Measurements from ENCODE around the gene UBTF. TPM values are rescaled to one million over a fixed set of nuclear protein-coding genes. Genes with fewer than 3 reads are reported as not detected.

The UBTF gene
- total and polyA plus RNA-seq, 5 donors from 2014 or later, result 22.3 to 104 (median 27.4) TPM

DNA sequence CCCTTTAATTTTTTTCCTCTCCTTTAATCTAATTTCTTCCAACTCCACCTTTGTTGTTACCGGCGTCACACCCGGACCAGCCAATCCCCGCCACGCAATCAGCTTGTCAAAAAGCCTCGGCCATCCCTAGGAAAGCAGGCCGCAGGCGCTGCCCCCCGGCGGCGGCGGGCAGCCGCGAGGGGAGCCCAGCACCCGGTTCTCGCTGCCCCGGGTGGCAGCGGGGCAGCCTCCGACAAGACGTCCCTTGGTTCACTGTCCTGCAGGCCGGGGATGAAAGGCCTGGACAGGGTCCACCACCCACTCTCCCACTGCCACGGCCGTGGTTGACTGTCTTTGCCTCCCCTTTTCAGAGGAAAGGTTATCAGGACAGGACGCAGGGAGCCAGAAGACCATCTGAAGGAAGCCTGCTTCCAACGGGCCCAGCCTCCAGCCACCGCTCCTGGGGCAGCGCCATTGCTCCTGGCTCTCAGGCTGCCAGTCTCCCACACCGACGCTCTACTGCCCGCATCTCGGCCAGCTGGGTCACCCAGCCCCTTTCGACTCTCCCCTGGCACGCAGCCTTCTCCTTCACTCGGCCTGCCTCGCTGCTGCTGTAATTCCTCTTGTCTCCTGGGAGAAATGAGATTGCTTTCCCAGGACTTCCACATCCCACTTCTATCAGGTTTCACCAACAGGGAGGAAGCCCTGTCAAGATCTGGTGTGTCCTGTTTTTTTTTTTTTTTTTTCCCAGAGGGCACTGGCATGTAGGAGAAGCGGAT lies 2.8 kb upstream of the UBTF start:
- ATAC-seq (ENCODE audit: low read depth in 2 of 2), result no peak
- H3K9me3 ChIP-seq (ENCODE audit: control insufficient read depth in 2 of 2, low read length in 2 of 2), result no peaks in the 10 kb centered on the region
- no peaks in the 10 kb centered on the region for H3K27me3 ChIP-seq (ENCODE audit: control insufficient read depth, insufficient read depth, low read length)
- peak overlapping the region; percentile 75 for H3K4me3 ChIP-seq (ENCODE audit: low read depth, low read length)
- H3K4me1 Mint-ChIP-seq, result peaks cover 4 to 24% (median 8%) of the 10 kb centered on the region in 4 donors
- H3K36me3 Mint-ChIP-seq, result no peaks in the 10 kb centered on the region
- H3K4me3 Mint-ChIP-seq, result peak overlapping the region; percentile 94 to 99 (median 98)
- peak overlapping the region; percentile 84 for H3K27ac ChIP-seq (ENCODE audit: insufficient read depth, low read length, poor library complexity, severe bottlenecking)
- peaks cover 19% of the 10 kb centered on the region for H3K4me1 ChIP-seq (ENCODE audit: control insufficient read depth, insufficient read depth, low read length, poor library complexity, severe bottlenecking)
- H3K9me3 Mint-ChIP-seq, result no peaks in the 10 kb centered on the region
- H3K27me3 Mint-ChIP-seq, result peaks cover 5% of the 10 kb centered on the region
- no peaks in the 10 kb centered on the region for H3K36me3 ChIP-seq (ENCODE audit: control insufficient read depth, insufficient read depth, low read length)
- peak overlapping the region; percentile 88 to 99 (median 92) for H3K27ac Mint-ChIP-seq
- peak; percentile 26 to 56 (median 32) for DNase-seq

DNA sequence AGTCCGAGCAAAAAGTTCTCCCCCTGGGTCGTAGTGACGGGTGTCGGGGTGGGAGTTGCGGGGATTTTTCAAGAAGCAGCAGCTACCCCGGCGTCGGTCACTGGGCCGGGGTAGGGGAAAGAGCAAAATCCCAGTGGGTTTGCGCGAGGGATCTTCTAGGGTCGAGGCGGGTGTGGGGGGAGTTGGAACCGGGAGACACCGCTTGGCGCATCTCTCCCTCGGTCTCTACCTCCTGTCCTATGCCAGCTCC lies 2.3 kb upstream of the UBTF start:
- Mint-ChIP-seq H3K4me1 (peaks cover 6 to 29% (median 11%) of the 10 kb centered on the region in 4 donors), H3K27me3 (peaks cover 5% of the 10 kb centered on the region), H3K27ac (peak overlapping the region; percentile 88 to 99 (median 92)), H3K9me3 (no peaks in the 10 kb centered on the region), H3K4me3 (peak overlapping the region; percentile 94 to 99 (median 98)), H3K36me3 (peaks cover 3% of the 10 kb centered on the region)
- Histone ChIP-seq H3K36me3 (ENCODE audit: control insufficient read depth, insufficient read depth, low read length) (no peaks in the 10 kb centered on the region), H3K4me3 (ENCODE audit: low read depth, low read length) (peak overlapping the region; percentile 75), H3K27me3 (ENCODE audit: control insufficient read depth, insufficient read depth, low read length) (no peaks in the 10 kb centered on the region), H3K9me3 (ENCODE audit: control insufficient read depth in 2 of 2, low read length in 2 of 2) (no peaks in the 10 kb centered on the region), H3K4me1 (ENCODE audit: control insufficient read depth, insufficient read depth, low read length, poor library complexity, severe bottlenecking) (peaks cover 24% of the 10 kb centered on the region), H3K27ac (ENCODE audit: insufficient read depth, low read length, poor library complexity, severe bottlenecking) (peak overlapping the region; percentile 84)
- DNase-seq (no peak), ATAC-seq (ENCODE audit: low read depth in 2 of 2) (no peak)

DNA sequence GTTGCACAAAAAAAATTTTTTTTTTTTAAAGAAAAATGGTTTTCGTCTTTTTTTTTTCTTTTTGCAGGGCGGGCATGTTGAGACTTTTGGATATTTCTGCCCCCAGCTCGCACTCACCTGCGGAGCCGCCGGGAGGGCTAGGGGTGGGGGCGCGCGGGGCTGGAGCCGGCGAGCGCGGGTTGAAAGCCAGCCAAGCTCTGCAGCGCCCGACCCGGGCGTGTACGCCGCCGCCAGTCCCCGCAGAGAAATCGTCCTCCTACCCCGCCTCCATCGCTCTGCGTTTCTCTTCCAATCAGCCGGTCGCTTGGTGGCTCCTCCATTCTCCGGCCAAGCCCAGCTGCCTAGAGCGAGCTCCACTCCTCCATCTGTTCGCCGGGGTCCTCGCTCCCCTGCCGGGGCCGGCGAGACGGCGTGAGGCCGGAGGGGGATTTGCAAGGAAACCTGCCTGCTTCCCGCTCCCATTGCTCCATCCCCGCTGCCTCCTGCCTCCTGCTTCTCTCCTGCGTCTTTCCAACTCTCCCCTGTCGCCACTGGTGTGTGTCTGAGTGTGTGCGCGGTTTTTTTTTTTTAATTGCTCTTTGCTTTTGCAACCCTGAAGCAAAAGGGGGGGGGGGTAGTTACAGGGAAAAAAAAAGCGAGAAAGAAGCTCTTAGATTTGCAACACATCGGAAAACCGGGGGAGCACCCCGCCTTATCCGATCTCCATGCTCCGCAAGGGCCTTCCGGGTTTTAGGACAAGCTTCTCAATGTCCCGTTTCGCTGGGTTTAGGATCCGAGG lies 1.8 kb upstream of the UBTF start:
- Mint-ChIP-seq H3K27me3 (peaks cover 5% of the 10 kb centered on the region), H3K4me3 (peak overlapping the region; percentile 94 to 99 (median 98)), H3K4me1 (peaks cover 6 to 34% (median 16%) of the 10 kb centered on the region in 4 donors), H3K9me3 (no peaks in the 10 kb centered on the region), H3K27ac (peak overlapping the region; percentile 88 to 99 (median 92)), H3K36me3 (peaks cover 5% of the 10 kb centered on the region)
- ATAC-seq (ENCODE audit: low read depth in 2 of 2) (peak; percentile 2 to 8), DNase-seq (peak; percentile 52 to 76 (median 65))
- Histone ChIP-seq H3K4me3 (ENCODE audit: low read depth, low read length) (peak overlapping the region; percentile 75), H3K4me1 (ENCODE audit: control insufficient read depth, insufficient read depth, low read length, poor library complexity, severe bottlenecking) (peaks cover 29% of the 10 kb centered on the region), H3K27me3 (ENCODE audit: control insufficient read depth, insufficient read depth, low read length) (no peaks in the 10 kb centered on the region), H3K36me3 (ENCODE audit: control insufficient read depth, insufficient read depth, low read length) (peaks cover 3% of the 10 kb centered on the region), H3K9me3 (ENCODE audit: control insufficient read depth in 2 of 2, low read length in 2 of 2) (no peaks in the 10 kb centered on the region), H3K27ac (ENCODE audit: insufficient read depth, low read length, poor library complexity, severe bottlenecking) (peak overlapping the region; percentile 84)

DNA sequence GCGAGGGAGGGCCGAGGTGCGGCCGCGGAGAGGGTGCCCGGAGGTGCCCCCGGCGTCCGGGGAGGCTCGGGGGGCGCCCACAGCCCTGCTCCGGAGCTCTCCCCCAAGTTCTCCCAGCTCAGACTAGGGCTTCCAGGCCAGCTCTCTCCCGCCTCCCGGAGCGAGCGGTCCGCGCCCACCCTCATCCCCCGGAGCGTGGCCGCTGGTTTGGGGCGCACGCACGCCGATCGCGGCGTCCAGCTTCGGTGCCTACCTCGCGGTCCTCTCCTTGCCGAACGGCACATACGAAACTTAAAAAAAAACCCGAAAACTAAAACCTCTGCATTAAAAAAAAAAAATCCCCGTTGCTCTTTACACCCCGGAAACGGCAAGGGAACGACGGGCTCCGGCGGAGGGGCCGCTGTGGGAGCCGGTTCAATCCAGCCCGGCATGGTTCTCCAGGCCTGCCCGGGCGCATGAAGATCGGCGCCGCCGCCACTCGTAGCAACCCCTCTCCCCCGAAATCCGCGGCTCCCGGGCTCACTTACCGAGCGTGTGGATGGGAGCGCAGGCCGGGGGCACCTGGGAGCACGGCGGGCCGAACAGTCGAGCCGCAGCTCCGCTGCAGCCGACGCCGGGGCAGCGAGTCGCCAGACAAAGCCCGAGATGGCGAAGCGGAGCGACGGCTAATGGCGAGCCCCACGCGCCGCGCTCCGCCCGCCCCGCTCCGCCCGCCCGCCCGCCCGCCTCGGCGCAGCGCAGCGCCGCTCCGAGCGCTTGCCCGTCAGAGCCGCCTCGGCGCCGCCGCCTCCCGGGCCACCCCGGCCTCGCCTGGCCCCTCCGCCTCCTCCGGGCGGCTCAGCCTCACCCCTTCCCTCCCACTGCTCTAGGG lies 973 bp upstream of the UBTF start:
- Mint-ChIP-seq H3K4me1 (peaks cover 6 to 42% (median 23%) of the 10 kb centered on the region in 4 donors), H3K9me3 (no peaks in the 10 kb centered on the region), H3K4me3 (peak overlapping the region; percentile 95 to 99 (median 98)), H3K27me3 (peaks cover 5% of the 10 kb centered on the region), H3K27ac (peak overlapping the region; percentile 92 to 100 (median 94)), H3K36me3 (peaks cover 9% of the 10 kb centered on the region)
- Histone ChIP-seq H3K4me3 (ENCODE audit: low read depth, low read length) (peak overlapping the region; percentile 48), H3K27me3 (ENCODE audit: control insufficient read depth, insufficient read depth, low read length) (no peaks in the 10 kb centered on the region), H3K27ac (ENCODE audit: insufficient read depth, low read length, poor library complexity, severe bottlenecking) (peak overlapping the region; percentile 84), H3K4me1 (ENCODE audit: control insufficient read depth, insufficient read depth, low read length, poor library complexity, severe bottlenecking) (peaks cover 37% of the 10 kb centered on the region), H3K36me3 (ENCODE audit: control insufficient read depth, insufficient read depth, low read length) (peaks cover 11% of the 10 kb centered on the region), H3K9me3 (ENCODE audit: control insufficient read depth in 2 of 2, low read length in 2 of 2) (no peaks in the 10 kb centered on the region)
- DNase-seq (peak; percentile 47 to 72 (median 72)), ATAC-seq (ENCODE audit: low read depth in 2 of 2) (peak; percentile 19 to 26)

DNA sequence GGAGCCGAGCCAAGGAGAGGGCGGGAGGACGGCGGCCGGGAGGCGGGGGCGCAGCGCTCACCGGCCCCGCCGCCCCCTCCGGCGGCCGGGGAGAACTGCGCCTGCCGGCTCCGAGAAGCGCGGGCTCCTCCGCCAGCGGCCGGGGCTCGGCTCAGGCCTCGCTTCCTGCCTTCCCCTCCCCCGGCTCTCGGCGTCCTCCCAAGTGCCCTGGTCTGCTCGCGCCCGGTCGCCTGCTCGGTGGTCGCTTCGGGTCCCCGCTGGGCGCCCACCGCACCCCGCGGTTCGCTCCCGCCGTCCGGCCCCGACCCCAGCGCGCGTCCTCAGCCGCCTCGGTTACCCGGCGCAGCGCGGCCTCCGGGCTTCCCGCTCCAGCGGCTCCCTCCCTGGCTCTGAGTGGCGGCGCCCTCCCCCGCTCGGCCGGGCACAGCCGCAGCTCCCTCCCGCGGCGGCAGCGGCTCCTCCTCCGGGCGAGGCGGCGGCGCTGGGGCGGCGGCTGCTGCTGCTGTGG lies 313 bp downstream of the UBTF start:
- ATAC-seq (ENCODE audit: low read depth in 2 of 2) (peak; percentile 48 to 51), DNase-seq (peak; percentile 60 to 83 (median 79))
- H3K36me3 Mint-ChIP-seq, result peaks cover 20% of the 10 kb centered on the region
- Histone ChIP-seq H3K36me3 (ENCODE audit: control insufficient read depth, insufficient read depth, low read length) (peaks cover 24% of the 10 kb centered on the region), H3K9me3 (ENCODE audit: control insufficient read depth in 2 of 2, low read length in 2 of 2) (no peaks in the 10 kb centered on the region), H3K4me1 (ENCODE audit: control insufficient read depth, insufficient read depth, low read length, poor library complexity, severe bottlenecking) (peaks cover 49% of the 10 kb centered on the region), H3K4me3 (ENCODE audit: low read depth, low read length) (no peak overlapping the region), H3K27ac (ENCODE audit: insufficient read depth, low read length, poor library complexity, severe bottlenecking) (peak overlapping the region; percentile 84), H3K27me3 (ENCODE audit: control insufficient read depth, insufficient read depth, low read length) (no peaks in the 10 kb centered on the region)
- no peaks in the 10 kb centered on the region for H3K9me3 Mint-ChIP-seq
- peak overlapping the region in 2 of 4 donors; percentile 39 to 54 for H3K4me3 Mint-ChIP-seq
- no peak overlapping the region for H3K27ac Mint-ChIP-seq
- peaks cover 5% of the 10 kb centered on the region for H3K27me3 Mint-ChIP-seq
- peaks cover 6 to 55% (median 30%) of the 10 kb centered on the region in 4 donors for H3K4me1 Mint-ChIP-seq

DNA sequence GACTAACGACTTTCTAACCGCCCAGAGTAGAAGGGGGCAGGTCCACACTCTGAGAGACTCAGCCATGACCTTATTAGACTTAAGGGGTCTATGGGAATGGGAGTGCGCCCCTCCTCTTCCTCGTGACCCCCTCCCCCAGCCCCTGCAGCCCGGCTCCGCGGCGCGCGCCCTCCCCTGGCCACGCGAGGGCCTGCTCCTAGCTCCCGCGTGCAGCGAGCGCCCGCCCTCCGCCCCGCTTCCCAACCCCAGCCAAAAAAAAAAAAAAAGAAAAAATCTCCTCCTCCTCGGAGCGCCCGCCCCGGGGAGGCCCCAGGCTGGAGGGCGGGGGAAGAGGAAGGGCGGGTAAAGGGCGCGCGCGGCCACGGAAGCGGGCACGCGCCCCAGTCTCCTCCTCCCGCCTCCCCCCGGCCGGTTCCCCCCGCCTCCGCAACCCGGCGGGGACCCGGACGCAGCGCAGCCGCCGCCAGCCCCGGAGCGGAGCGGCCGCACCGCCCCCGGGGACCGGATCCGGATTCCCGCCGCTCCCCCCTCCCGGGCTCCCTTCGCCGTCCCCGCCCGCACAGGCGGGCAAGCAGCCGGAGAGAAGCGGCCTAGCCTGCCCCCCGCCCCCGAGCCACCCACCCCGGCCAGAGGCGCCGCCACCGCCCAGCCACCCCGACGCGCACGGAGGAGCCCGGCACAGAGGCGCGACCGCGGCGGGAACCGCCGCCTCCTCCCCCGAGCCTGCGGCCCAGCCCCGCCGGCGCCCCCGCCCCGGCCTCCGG lies 949 bp downstream of the UBTF start:
- Histone ChIP-seq H3K9me3 (ENCODE audit: control insufficient read depth in 2 of 2, low read length in 2 of 2) (no peaks in the 10 kb centered on the region), H3K27me3 (ENCODE audit: control insufficient read depth, insufficient read depth, low read length) (no peaks in the 10 kb centered on the region), H3K4me3 (ENCODE audit: low read depth, low read length) (peak overlapping the region; percentile 70), H3K36me3 (ENCODE audit: control insufficient read depth, insufficient read depth, low read length) (peaks cover 30% of the 10 kb centered on the region), H3K27ac (ENCODE audit: insufficient read depth, low read length, poor library complexity, severe bottlenecking) (peak overlapping the region; percentile 84), H3K4me1 (ENCODE audit: control insufficient read depth, insufficient read depth, low read length, poor library complexity, severe bottlenecking) (peaks cover 51% of the 10 kb centered on the region)
- DNase-seq (peak; percentile 82 to 94 (median 90)), ATAC-seq (ENCODE audit: low read depth in 2 of 2) (peak; percentile 54 to 59)
- H3K4me1 Mint-ChIP-seq, result peaks cover 6 to 61% (median 33%) of the 10 kb centered on the region in 4 donors
- H3K27me3 Mint-ChIP-seq, result peaks cover 5% of the 10 kb centered on the region
- peak overlapping the region; percentile 81 to 89 (median 86) for H3K4me3 Mint-ChIP-seq
- H3K27ac Mint-ChIP-seq, result peak overlapping the region; percentile 52 to 90 (median 88)
- peaks cover 27% of the 10 kb centered on the region for H3K36me3 Mint-ChIP-seq
- no peaks in the 10 kb centered on the region for H3K9me3 Mint-ChIP-seq

All from CD4-positive, CD25-positive, alpha-beta regulatory T cell (primary cell).